Tibial artery (tissue), 4 donors: ENCODE measurements around the gene GPR180.

Source experiments
- DNase-seq, 2 donors: peaks; one replicate each; pipeline ENCODE4 v3.0.0-alpha.2; 2019
- H3K27ac ChIP-seq, 2 donors: fragments of 200-600 bp; sonication (generic) in 1 of 2; 1 replicate in 1 of 2; 2 replicates in 1 of 2; pipeline ENCODE4 v1.5.1; 2018 to 2019; ENCODE audit warnings: mild to moderate bottlenecking in 1 of 2
- H3K27me3 ChIP-seq, 2 donors: fragments of 200-600 bp; sonication (generic) in 1 of 2; one replicate each; pipeline versions ENCODE4 v1.5.1 to v1.6.0; 2016 to 2019
- H3K36me3 ChIP-seq, 3 donors: fragments of 200-600 bp; sonication (generic) in 2 of 3; one replicate each; pipeline ENCODE4 v1.5.1; 2016 to 2019; ENCODE audit warnings: mild to moderate bottlenecking in 2 of 3
- H3K4me1 ChIP-seq, 4 donors: fragments of 200-600 bp; sonication (generic) in 2 of 4; 1 replicate in 3 of 4; 2 replicates in 1 of 4; pipeline ENCODE4 v1.5.1; 2016 to 2019
- H3K4me3 ChIP-seq, 2 donors: fragments of 200-600 bp; sonication (generic) in 1 of 2; 1 replicate in 1 of 2; 2 replicates in 1 of 2; pipeline ENCODE4 v1.5.1; 2018 to 2019; ENCODE audit warnings: mild to moderate bottlenecking in 2 of 2
- H3K9me3 ChIP-seq, 3 donors: fragments of 200-600 bp; sonication (generic) in 1 of 3; one replicate each; pipeline ENCODE4 v1.5.1; 2016 to 2019
- intact Hi-C: fragments of 100-400 bp; cut with DNase I; formaldehyde crosslinking; loops from one replicate; pipeline ENCODE4 v1.15.0; 2023; ENCODE audit warnings: low total_unique reads
- TF ChIP-seq, protein P1 (sequence below), 2 experiments: fragments of 200-600 bp in 1 of 2; fragments of 450-650 bp in 1 of 2; IDR thresholded peaks; one replicate each; pipeline ENCODE4 v1.5.1; 2017 to 2019; ENCODE audit warnings: antibody characterized with exemption in 2 of 2, mild to moderate bottlenecking in 1 of 2, moderate library complexity in 1 of 2

The GPR180 gene

DNA sequence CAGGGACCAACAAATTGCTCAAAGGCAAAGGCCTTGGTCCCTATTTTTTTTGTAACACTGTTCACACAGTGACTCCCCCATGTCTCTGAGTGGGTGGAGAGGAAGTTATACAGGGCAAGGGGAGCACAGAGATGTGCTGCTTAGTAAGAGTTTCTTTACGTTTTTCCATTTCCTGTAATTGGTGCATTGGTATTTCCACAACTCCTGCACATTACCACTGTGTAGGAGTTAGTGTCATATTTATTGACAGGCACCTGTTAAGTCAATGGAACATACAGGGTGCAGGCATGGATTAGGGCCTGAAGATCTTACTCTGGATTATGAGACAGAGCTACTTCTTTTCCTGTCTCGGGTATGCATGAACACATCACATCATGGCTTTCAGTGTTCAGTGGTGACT is 65.5 kb downstream of the GPR180 start:
- Histone ChIP-seq H3K4me1 (no peaks in the 10 kb centered on the region), H3K27me3 (peaks cover 0 to 14% of the 10 kb centered on the region in 2 donors), H3K27ac (no peak overlapping the region), H3K4me3 (no peak overlapping the region), H3K36me3 (no peaks in the 10 kb centered on the region), H3K9me3 (no peaks in the 10 kb centered on the region)
- intact Hi-C loops = no loop called here
- DNase-seq = no peak
- TF ChIP-seq, protein P1, sequence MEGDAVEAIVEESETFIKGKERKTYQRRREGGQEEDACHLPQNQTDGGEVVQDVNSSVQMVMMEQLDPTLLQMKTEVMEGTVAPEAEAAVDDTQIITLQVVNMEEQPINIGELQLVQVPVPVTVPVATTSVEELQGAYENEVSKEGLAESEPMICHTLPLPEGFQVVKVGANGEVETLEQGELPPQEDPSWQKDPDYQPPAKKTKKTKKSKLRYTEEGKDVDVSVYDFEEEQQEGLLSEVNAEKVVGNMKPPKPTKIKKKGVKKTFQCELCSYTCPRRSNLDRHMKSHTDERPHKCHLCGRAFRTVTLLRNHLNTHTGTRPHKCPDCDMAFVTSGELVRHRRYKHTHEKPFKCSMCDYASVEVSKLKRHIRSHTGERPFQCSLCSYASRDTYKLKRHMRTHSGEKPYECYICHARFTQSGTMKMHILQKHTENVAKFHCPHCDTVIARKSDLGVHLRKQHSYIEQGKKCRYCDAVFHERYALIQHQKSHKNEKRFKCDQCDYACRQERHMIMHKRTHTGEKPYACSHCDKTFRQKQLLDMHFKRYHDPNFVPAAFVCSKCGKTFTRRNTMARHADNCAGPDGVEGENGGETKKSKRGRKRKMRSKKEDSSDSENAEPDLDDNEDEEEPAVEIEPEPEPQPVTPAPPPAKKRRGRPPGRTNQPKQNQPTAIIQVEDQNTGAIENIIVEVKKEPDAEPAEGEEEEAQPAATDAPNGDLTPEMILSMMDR (IDR thresholded peaks at IDR 0.05) = no peak

DNA sequence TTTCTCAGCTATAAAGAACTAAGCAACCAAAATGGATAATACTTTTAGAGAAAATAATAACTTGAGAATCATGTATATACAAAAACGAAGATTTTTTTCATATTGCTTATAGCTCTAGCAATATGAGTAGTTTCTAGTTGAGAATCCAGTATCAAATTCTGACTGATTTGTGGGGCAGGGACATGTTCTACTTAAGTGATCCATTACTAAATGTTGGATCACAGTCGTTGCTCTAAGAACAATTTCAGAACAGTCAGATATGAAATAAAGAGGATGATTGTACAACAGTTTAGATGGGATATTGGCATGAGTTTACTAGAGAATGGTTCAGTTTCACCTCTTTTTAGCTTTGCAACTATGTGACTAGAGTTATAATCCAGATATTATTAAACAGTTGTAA is 70.7 kb downstream of the GPR180 start:
- H3K27ac ChIP-seq = no peak overlapping the region
- intact Hi-C loops = no loop called here

DNA sequence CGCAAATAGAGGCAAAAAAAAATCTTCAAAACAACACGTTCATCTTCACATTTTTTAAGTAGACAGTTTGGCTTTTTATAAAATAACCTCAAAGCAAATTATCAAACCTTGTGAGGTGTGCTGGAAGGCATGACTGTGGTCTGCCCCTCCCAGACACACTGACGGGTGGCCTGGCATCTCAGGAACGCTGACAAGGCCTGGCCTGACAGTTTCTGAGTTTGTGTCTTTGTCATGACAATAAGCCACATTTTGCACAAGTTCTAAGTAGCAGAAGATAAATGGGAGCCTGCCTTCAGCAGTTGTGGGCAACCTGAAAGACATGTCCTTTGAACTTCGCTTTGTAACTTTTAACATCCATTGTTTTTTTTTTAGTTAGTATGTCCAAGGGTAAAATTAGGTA is 72.2 kb downstream of the GPR180 start:
- Histone ChIP-seq H3K4me3 (no peak overlapping the region), H3K27ac (no peak overlapping the region), H3K36me3 (no peaks in the 10 kb centered on the region), H3K9me3 (no peaks in the 10 kb centered on the region), H3K27me3 (peaks cover 0 to 9% of the 10 kb centered on the region in 2 donors), H3K4me1 (no peaks in the 10 kb centered on the region)
- intact Hi-C loops = no loop called here
- TF ChIP-seq, protein P1 (IDR thresholded peaks at IDR 0.05) = no peak
- no peak for DNase-seq

More for the DNA sequence above, 70.7 kb downstream of the GPR180 start:
- H3K4me3 ChIP-seq = no peak overlapping the region
- no peak for DNase-seq
- TF ChIP-seq, protein P1 (IDR thresholded peaks at IDR 0.05) = no peak
- H3K9me3 ChIP-seq = no peaks in the 10 kb centered on the region
- H3K27me3 ChIP-seq = peaks cover 0 to 11% of the 10 kb centered on the region in 2 donors
- H3K4me1 ChIP-seq = no peaks in the 10 kb centered on the region
- H3K36me3 ChIP-seq = no peaks in the 10 kb centered on the region

DNA sequence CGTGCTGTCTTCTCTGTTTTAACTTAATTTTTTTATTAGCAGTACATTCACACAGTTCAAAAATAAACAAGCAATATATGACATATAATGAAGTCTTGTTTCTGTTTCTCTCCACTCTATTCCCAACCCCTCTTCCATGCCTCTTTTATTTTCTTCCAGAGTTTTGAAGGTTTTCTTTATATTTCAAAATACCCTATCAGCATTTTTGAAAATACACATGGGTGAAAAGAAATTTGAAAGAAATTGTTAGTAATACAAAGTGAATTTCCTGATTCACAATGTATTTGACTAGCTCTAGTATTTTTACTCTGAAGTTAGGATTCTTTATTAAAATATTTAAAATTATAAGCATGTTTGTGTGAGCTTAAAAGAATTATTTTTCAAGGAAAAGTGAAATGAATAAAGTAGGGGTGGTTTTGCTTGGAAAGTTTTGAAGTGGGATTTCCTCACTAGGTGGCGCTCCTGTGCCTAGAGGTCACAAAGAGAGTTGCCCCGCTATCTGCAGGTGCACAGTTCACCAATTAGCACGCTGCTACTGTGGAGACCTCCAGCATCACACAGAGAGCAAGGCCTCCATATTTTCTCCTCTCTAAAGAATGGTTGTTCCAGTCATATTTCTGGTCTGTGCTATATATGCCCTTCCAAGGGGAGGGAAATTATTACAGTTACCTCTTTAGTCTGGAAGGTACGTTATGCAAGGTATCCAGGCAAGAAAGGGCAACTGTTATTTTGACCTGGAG is 73.1 kb downstream of the GPR180 start:
- intact Hi-C loops = no loop called here
- TF ChIP-seq, protein P1 (IDR thresholded peaks at IDR 0.05) = peak; percentile 9 to 18
- H3K36me3 ChIP-seq = no peaks in the 10 kb centered on the region
- H3K9me3 ChIP-seq = no peaks in the 10 kb centered on the region
- no peak overlapping the region for H3K4me3 ChIP-seq
- no peaks in the 10 kb centered on the region for H3K4me1 ChIP-seq
- peak in 1 of 2 donors; percentile 29 for DNase-seq
- peaks cover 0 to 8% of the 10 kb centered on the region in 2 donors for H3K27me3 ChIP-seq
- H3K27ac ChIP-seq = no peak overlapping the region

DNA sequence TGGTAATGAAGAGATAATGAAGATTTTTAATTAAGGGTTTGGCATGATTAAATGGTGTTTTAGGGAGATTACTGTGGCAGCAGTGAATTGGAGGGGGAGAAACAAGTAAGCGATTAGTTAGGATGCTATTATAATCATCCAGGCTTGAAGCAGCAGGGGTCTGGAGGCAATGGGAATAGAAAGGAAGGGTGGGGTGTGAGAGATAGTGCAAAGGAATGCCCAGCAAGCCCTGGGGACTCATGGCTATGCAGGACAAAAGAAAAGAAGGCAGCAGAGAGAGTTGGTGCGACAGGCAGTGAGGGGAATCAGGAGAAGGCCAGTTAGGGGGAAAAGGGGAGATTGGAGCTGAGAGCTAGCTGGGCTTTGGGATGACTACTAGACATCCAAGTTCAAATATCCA is 76.1 kb downstream of the GPR180 start:
- DNase-seq = no peak
- intact Hi-C loops = no loop called here
- no peak overlapping the region for H3K4me3 ChIP-seq
- no peak overlapping the region for H3K27ac ChIP-seq
- H3K4me1 ChIP-seq = no peaks in the 10 kb centered on the region
- TF ChIP-seq, protein P1 (IDR thresholded peaks at IDR 0.05) = no peak
- no peaks in the 10 kb centered on the region for H3K36me3 ChIP-seq
- H3K27me3 ChIP-seq = peaks cover 0 to 4% of the 10 kb centered on the region in 2 donors
- no peaks in the 10 kb centered on the region for H3K9me3 ChIP-seq
